Stimulated activated CD4-positive, alpha-beta T cell treated with anti-CD3 and anti-CD28 coated beads, TNF-alpha, amount 100 ng/mL, for 48 hours (primary cell): Measurements from ENCODE around the gene CAPZB.

ENCODE experiments used
- DNase-seq, 3 donors: peaks; one replicate each; pipeline ENCODE4 v3.0.0-alpha.2; 2020; ENCODE audit warnings: low read depth in 3 of 3

CAPZB gene

GRCh38 chr1:19367584-19368041, 117.7 kb downstream of the CAPZB start:
- DNase-seq = no peak

GRCh38 chr1:19366599-19367536, 118.5 kb downstream of the CAPZB start:
- no peak for DNase-seq

- no peak for DNase-seq
Observed at GRCh38 chr1:19365721-19366120, 119.6 kb downstream of the CAPZB start.

- no peak for DNase-seq
Observed at GRCh38 chr1:19363536-19364152, 121.7 kb downstream of the CAPZB start.

- DNase-seq = no peak
Observed at GRCh38 chr1:19361611-19362147, 123.7 kb downstream of the CAPZB start.

- DNase-seq = no peak
Observed at GRCh38 chr1:19360843-19361610, 124.3 kb downstream of the CAPZB start.

- DNase-seq = no peak
Observed at GRCh38 chr1:19360432-19360831, 124.9 kb downstream of the CAPZB start.

- no peak for DNase-seq
Observed at GRCh38 chr1:19360016-19360415, 125.3 kb downstream of the CAPZB start.

- DNase-seq = no peak
Observed at GRCh38 chr1:19359357-19359756, 126.0 kb downstream of the CAPZB start.

GRCh38 chr1:19358710-19359109, 126.6 kb downstream of the CAPZB start:
- no peak for DNase-seq

- DNase-seq = no peak
Observed at GRCh38 chr1:19357299-19357986, 127.9 kb downstream of the CAPZB start.

- no peak for DNase-seq
Observed at GRCh38 chr1:19356266-19356665, 129.1 kb downstream of the CAPZB start.

GRCh38 chr1:19354531-19354981, 130.8 kb downstream of the CAPZB start:
- DNase-seq = no peak

GRCh38 chr1:19353596-19353995, 131.7 kb downstream of the CAPZB start:
- DNase-seq = no peak

- no peak for DNase-seq
Observed at GRCh38 chr1:19352839-19353238, 132.5 kb downstream of the CAPZB start.

GRCh38 chr1:19351873-19352272, 133.5 kb downstream of the CAPZB start:
- no peak for DNase-seq

GRCh38 chr1:19350566-19350965, 134.8 kb downstream of the CAPZB start:
- DNase-seq = no peak

GRCh38 chr1:19349999-19350398, 135.3 kb downstream of the CAPZB start:
- DNase-seq = no peak

GRCh38 chr1:19348441-19349198, 136.7 kb downstream of the CAPZB start:
- DNase-seq = no peak

GRCh38 chr1:19347533-19348172, 137.7 kb downstream of the CAPZB start:
- no peak for DNase-seq
